HepG2 (cell line): ENCODE results near the gene CYP27B1. TPM values are rescaled to one million over a fixed set of nuclear protein-coding genes. Genes with fewer than 3 reads are reported as not detected.

Experiments used
- ARID2 ChIP-seq: sonication (generic); formaldehyde crosslinking; IDR thresholded peaks from 2 replicates; pipeline ENCODE4 v1.8.1; 2022; ENCODE audit warnings: mild to moderate bottlenecking, missing genetic modification reagents, borderline replicate concordance
- DNMT3B ChIP-seq: conservative IDR thresholded peaks from 2 replicates; pipeline ENCODE4 v1.6.1; 2016; ENCODE audit warnings: missing biosample characterization, control low read depth
- HNRNPK ChIP-seq: fragments of 200-400 bp; formaldehyde crosslinking; IDR thresholded peaks from 2 replicates; pipeline ENCODE4 v1.6.1; 2018; ENCODE audit warnings: low read length, low read depth, moderate library complexity, mild to moderate bottlenecking; ENCODE audit not compliant: poor library complexity, severe bottlenecking
- MBNL3 ChIP-seq: fragments of 250-450 bp; sonication (Bioruptor Pico); conservative IDR thresholded peaks from 2 replicates; pipeline ENCODE4 v1.8.0; 2022; ENCODE audit warnings: mild to moderate bottlenecking, inconsistent platforms
- MXI1 ChIP-seq: IDR thresholded peaks from 3 replicates; pipeline ENCODE4 v1.6.1; 2012; ENCODE audit warnings: low read depth, low read length, inconsistent platforms, borderline replicate concordance
- NAIF1 ChIP-seq: sonication (generic); formaldehyde crosslinking; IDR thresholded peaks from 2 replicates; pipeline ENCODE4 v1.5.0; 2020; ENCODE audit warnings: mild to moderate bottlenecking, missing genetic modification reagents, borderline replicate concordance
- RBAK ChIP-seq: sonication (generic); formaldehyde crosslinking; IDR thresholded peaks from 2 replicates; pipeline ENCODE4 v1.5.1; 2020; ENCODE audit warnings: mild to moderate bottlenecking, missing genetic modification reagents
- TMF1 ChIP-seq: sonication (generic); formaldehyde crosslinking; IDR thresholded peaks from 2 replicates; pipeline ENCODE4 v1.8.1; 2022; ENCODE audit warnings: low read depth, missing genetic modification reagents
- WIZ ChIP-seq: sonication (generic); formaldehyde crosslinking; IDR thresholded peaks from 2 replicates; pipeline ENCODE4 v1.5.1; 2020; ENCODE audit warnings: mild to moderate bottlenecking, missing genetic modification reagents
- ZNF121 ChIP-seq: sonication (generic); formaldehyde crosslinking; IDR thresholded peaks from 2 replicates; pipeline ENCODE4 v1.5.0; 2020; ENCODE audit warnings: mild to moderate bottlenecking, missing genetic modification reagents
- ZNF230 ChIP-seq: sonication (generic); formaldehyde crosslinking; IDR thresholded peaks from 2 replicates; pipeline ENCODE4 v1.4.0; 2020; ENCODE audit warnings: mild to moderate bottlenecking, missing genetic modification reagents
- ZNF234 ChIP-seq: sonication (generic); formaldehyde crosslinking; conservative IDR thresholded peaks from 2 replicates; pipeline ENCODE4 v1.5.1; 2020; ENCODE audit warnings: mild to moderate bottlenecking, missing genetic modification reagents
- ZNF496 ChIP-seq: sonication (generic); formaldehyde crosslinking; IDR thresholded peaks from 2 replicates; pipeline ENCODE4 v1.8.1; 2023; ENCODE audit warnings: mild to moderate bottlenecking, moderate library complexity, missing genetic modification reagents; ENCODE audit not compliant: insufficient replicate concordance
- polyA plus RNA-seq, 8 experiments: library from polyadenylated mRNA; depleted of rRNA in 3 of 8; stranded (reverse) in 7 of 8; unstranded in 1 of 8; fragments of >200 nt; fragmentation: Illumina TruSeq in 4 of 8; extraction: Trizol in 4 of 8; gene quantifications; 2 replicates each; pipeline versions ENCODE4 v1.2.1 to v1.2.3, GENCODE V29; 2011 to 2016; ENCODE audit warnings: low read depth in 4 of 8, missing spikeins in 1 of 8, mixed read lengths in 1 of 8; ENCODE audit not compliant: insufficient read depth in 1 of 8
- total RNA-seq, 5 experiments: library from RNA; depleted of rRNA; stranded (reverse); fragments of >200 nt; fragmentation: Illumina TruSeq; extraction: Trizol; gene quantifications; 2 replicates each; pipeline ENCODE4 v1.2.3, GENCODE V29; 2016; ENCODE audit warnings: low read depth in 1 of 5
- TF ChIP-seq, protein P1 (sequence below): sonication (generic); formaldehyde crosslinking; IDR thresholded peaks from 2 replicates; pipeline ENCODE4 v1.5.1; 2020; ENCODE audit warnings: mild to moderate bottlenecking, missing genetic modification reagents, moderate library complexity
- TF ChIP-seq, protein P2 (sequence below): IDR thresholded peaks from 2 replicates; pipeline ENCODE4 v1.6.1; 2016; ENCODE audit warnings: mild to moderate bottlenecking, missing biosample characterization, missing genetic modification reagents
- TF ChIP-seq, protein P3 (sequence below): sonication (generic); formaldehyde crosslinking; IDR thresholded peaks from 2 replicates; pipeline ENCODE4 v1.5.0; 2020; ENCODE audit warnings: missing genetic modification reagents
- TF ChIP-seq, protein P4 (sequence below): IDR thresholded peaks from 2 replicates; pipeline ENCODE4 v1.6.1; 2016; ENCODE audit warnings: low read depth, borderline replicate concordance
- TF ChIP-seq, protein P5 (sequence below), 2 experiments: fragments of 450-650 bp in 1 of 2; sonication (generic) in 1 of 2; formaldehyde crosslinking; IDR thresholded peaks; 2 replicates each; pipeline versions ENCODE4 v1.5.0 to v1.8.0; 2020 to 2022; ENCODE audit warnings: mild to moderate bottlenecking in 1 of 2, missing genetic modification reagents in 1 of 2
- TF ChIP-seq, protein P6 (sequence below): sonication (generic); formaldehyde crosslinking; IDR thresholded peaks from 2 replicates; pipeline ENCODE4 v1.9.0; 2022; ENCODE audit warnings: low read depth, missing genetic modification reagents
- TF ChIP-seq, protein P7 (sequence below): sonication (generic); formaldehyde crosslinking; IDR thresholded peaks from 2 replicates; pipeline ENCODE4 v1.5.1; 2020; ENCODE audit warnings: missing genetic modification reagents, mild to moderate bottlenecking, borderline replicate concordance

CYP27B1 gene
- total and polyA plus RNA-seq, 2 of the 13 experiments (the other 11 are each of a cell fraction or from before 2014, with no cell fraction given): 2.3 to 3.0 TPM

DNA sequence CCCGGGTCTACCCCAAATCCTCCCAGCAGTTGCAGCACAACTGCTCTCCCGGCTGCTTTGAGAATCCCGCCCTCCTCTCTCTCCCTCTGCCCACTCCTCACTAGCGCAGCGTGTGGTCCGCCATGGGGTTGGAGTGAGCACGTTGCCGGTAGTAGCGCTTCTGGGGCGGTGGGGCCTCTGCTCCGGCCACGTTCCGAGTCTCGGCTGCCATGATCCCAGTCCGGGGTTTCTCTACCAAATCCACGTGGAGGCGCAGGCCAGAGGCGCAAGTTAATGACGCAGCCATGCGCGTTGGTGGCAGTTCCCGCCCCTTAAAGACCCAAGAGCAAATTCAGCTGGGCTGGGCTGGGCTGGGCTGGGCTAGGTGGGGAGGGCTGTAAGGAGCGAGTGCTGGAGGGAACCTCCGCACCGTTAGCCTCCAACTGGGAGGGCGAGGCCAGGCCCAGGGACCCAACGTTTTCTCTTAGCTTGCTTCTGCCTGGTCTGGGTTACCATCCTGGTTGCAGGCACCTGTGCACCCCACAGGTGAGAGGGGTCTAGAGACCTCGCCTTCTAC lies 5.1 kb upstream of the CYP27B1 start, which contains the start of gene METTL1 (continued):
- TF ChIP-seq, protein P1, sequence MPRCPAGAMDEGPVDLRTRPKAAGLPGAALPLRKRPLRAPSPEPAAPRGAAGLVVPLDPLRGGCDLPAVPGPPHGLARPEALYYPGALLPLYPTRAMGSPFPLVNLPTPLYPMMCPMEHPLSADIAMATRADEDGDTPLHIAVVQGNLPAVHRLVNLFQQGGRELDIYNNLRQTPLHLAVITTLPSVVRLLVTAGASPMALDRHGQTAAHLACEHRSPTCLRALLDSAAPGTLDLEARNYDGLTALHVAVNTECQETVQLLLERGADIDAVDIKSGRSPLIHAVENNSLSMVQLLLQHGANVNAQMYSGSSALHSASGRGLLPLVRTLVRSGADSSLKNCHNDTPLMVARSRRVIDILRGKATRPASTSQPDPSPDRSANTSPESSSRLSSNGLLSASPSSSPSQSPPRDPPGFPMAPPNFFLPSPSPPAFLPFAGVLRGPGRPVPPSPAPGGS (CRISPR knock-in tag): peak; percentile 19; the same call in 1 of the 2 replicates
- TF ChIP-seq ARID2 (CRISPR knock-in tag) (peak; percentile 78), MXI1 (peak; percentile 100), RBAK (CRISPR knock-in tag) (no peak), DNMT3B (CRISPR knock-in tag) (no peak; the same call in 1 of the 2 replicates), ZNF234 (CRISPR knock-in tag) (no peak), WIZ (CRISPR knock-in tag) (peak; percentile 24), MBNL3 (CRISPR knock-in tag) (no peak), ZNF496 (no peak), HNRNPK (no peak), TMF1 (CRISPR knock-in tag) (0 out of 2 replicates have a peak, but pooled peaks have one; percentile 33), ZNF121 (CRISPR knock-in tag) (no peak), ZNF230 (CRISPR knock-in tag) (peak; percentile 76), NAIF1 (CRISPR knock-in tag) (peak; percentile 57; the same call in 1 of the 2 replicates)
- TF ChIP-seq, protein P2, sequence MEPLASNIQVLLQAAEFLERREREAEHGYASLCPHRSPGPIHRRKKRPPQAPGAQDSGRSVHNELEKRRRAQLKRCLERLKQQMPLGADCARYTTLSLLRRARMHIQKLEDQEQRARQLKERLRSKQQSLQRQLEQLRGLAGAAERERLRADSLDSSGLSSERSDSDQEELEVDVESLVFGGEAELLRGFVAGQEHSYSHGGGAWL (CRISPR knock-in tag): peak; percentile 99
- TF ChIP-seq, protein P3, sequence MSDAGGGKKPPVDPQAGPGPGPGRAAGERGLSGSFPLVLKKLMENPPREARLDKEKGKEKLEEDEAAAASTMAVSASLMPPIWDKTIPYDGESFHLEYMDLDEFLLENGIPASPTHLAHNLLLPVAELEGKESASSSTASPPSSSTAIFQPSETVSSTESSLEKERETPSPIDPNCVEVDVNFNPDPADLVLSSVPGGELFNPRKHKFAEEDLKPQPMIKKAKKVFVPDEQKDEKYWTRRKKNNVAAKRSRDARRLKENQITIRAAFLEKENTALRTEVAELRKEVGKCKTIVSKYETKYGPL: no peak
- TF ChIP-seq, protein P4, sequence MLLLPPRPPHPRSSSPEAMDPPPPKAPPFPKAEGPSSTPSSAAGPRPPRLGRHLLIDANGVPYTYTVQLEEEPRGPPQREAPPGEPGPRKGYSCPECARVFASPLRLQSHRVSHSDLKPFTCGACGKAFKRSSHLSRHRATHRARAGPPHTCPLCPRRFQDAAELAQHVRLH (CRISPR knock-in tag): no peak
- TF ChIP-seq, protein P5, sequence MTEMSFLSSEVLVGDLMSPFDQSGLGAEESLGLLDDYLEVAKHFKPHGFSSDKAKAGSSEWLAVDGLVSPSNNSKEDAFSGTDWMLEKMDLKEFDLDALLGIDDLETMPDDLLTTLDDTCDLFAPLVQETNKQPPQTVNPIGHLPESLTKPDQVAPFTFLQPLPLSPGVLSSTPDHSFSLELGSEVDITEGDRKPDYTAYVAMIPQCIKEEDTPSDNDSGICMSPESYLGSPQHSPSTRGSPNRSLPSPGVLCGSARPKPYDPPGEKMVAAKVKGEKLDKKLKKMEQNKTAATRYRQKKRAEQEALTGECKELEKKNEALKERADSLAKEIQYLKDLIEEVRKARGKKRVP (CRISPR knock-in tag; IDR thresholded peaks at IDR 0.05): peak in 1 of 2 experiments; percentile 72; a peak in 2 of 4 replicates
- TF ChIP-seq, protein P6, sequence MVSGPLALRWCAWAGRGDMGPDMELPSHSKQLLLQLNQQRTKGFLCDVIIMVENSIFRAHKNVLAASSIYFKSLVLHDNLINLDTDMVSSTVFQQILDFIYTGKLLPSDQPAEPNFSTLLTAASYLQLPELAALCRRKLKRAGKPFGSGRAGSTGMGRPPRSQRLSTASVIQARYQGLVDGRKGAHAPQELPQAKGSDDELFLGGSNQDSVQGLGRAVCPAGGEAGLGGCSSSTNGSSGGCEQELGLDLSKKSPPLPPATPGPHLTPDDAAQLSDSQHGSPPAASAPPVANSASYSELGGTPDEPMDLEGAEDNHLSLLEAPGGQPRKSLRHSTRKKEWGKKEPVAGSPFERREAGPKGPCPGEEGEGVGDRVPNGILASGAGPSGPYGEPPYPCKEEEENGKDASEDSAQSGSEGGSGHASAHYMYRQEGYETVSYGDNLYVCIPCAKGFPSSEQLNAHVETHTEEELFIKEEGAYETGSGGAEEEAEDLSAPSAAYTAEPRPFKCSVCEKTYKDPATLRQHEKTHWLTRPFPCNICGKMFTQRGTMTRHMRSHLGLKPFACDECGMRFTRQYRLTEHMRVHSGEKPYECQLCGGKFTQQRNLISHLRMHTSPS: no peak
- TF ChIP-seq, protein P7, sequence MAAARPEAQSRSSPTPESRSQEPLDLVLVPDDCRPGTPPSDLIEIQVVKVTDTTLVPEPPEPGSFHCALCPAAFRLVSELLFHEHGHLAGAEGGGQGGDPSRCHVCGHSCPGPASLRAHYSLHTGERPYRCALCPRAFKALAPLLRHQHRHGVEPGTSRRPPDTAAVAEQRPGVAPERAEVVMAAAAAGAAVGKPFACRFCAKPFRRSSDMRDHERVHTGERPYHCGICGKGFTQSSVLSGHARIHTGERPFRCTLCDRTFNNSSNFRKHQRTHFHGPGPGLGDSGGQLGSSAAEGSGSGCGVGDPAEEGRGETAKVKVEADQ (CRISPR knock-in tag): peak; percentile 85; the same call in 1 of the 2 replicates
